Nephron (organoid): Measurements from ENCODE around the gene ARHGAP18.

Experiments
- H3K27ac Mint-ChIP-seq, 3 experiments: 2 replicates each; pipeline ENCODE4 v1.8.0; 2020; ENCODE audit warnings: mixed read lengths in 3 of 3, mild to moderate bottlenecking in 2 of 3, moderate library complexity in 1 of 3
- H3K27me3 Mint-ChIP-seq: 2 replicates; pipeline ENCODE4 v1.8.0; 2021; ENCODE audit warnings: low read depth, mild to moderate bottlenecking, moderate library complexity, mixed read lengths
- H3K36me3 Mint-ChIP-seq: 2 replicates; pipeline ENCODE4 v1.8.0; 2020; ENCODE audit warnings: low read depth, mixed read lengths
- H3K4me1 Mint-ChIP-seq: 2 replicates; pipeline ENCODE4 v1.8.0; 2020; ENCODE audit warnings: mixed read lengths
- H3K4me3 Mint-ChIP-seq, 3 experiments: 2 replicates each; pipeline ENCODE4 v1.8.0; 2020; ENCODE audit warnings: mild to moderate bottlenecking in 3 of 3, mixed read lengths in 3 of 3, moderate library complexity in 2 of 3
- H3K9me3 Mint-ChIP-seq: 2 replicates; pipeline ENCODE4 v1.8.0; 2020; ENCODE audit warnings: mixed read lengths
- TF ChIP-seq, protein P1 (sequence below), 3 experiments: fragments of 200-600 bp; sonication (generic); IDR thresholded peaks; one replicate each; pipeline ENCODE4 v1.5.0; 2021; ENCODE audit warnings: antibody characterized with exemption in 3 of 3; ENCODE audit not compliant: unreplicated experiment in 3 of 3

Gene ARHGAP18

GRCh38 chr6:129673748-129674147 lies 36.2 kb downstream of the ARHGAP18 start:
- peak overlapping the region; percentile 54 to 66 (median 57) for H3K27ac Mint-ChIP-seq
- H3K36me3 Mint-ChIP-seq: peaks cover 5% of the 10 kb centered on the region
- no peak overlapping the region for H3K4me3 Mint-ChIP-seq
- TF ChIP-seq, protein P1, sequence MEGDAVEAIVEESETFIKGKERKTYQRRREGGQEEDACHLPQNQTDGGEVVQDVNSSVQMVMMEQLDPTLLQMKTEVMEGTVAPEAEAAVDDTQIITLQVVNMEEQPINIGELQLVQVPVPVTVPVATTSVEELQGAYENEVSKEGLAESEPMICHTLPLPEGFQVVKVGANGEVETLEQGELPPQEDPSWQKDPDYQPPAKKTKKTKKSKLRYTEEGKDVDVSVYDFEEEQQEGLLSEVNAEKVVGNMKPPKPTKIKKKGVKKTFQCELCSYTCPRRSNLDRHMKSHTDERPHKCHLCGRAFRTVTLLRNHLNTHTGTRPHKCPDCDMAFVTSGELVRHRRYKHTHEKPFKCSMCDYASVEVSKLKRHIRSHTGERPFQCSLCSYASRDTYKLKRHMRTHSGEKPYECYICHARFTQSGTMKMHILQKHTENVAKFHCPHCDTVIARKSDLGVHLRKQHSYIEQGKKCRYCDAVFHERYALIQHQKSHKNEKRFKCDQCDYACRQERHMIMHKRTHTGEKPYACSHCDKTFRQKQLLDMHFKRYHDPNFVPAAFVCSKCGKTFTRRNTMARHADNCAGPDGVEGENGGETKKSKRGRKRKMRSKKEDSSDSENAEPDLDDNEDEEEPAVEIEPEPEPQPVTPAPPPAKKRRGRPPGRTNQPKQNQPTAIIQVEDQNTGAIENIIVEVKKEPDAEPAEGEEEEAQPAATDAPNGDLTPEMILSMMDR (IDR thresholded peaks at IDR 0.05; ENCODE audit: unreplicated experiment in 3 of 3): no peak
- H3K4me1 Mint-ChIP-seq: peaks cover 32% of the 10 kb centered on the region
- no peaks in the 10 kb centered on the region for H3K27me3 Mint-ChIP-seq
- no peaks in the 10 kb centered on the region for H3K9me3 Mint-ChIP-seq

- Mint-ChIP-seq H3K4me3 (no peak overlapping the region), H3K4me1 (peaks cover 38% of the 10 kb centered on the region), H3K9me3 (no peaks in the 10 kb centered on the region), H3K27ac (peak overlapping the region; percentile 54 to 66 (median 57)), H3K36me3 (peaks cover 5% of the 10 kb centered on the region), H3K27me3 (no peaks in the 10 kb centered on the region)
- TF ChIP-seq, protein P1 (IDR thresholded peaks at IDR 0.05; ENCODE audit: unreplicated experiment in 3 of 3): no peak
These were observed 36.9 kb downstream of the ARHGAP18 start for GRCh38 chr6:129672881-129673631.

DNA sequence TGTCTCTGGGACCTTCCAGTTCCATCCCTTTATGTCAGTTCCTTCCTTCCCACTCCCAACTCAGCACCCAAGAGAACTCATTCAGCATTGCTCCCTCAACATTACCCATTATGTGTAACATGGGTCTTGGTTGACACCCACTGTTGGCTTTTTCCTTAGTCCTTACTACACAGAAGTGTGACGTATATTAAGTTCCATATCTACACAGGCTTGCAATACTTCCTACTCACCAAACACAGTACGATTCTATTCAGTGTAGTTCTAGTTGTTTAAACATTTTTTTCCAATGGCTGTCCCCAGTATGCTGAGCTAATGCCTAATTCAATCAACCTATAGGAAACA lies 37.7 kb downstream of the ARHGAP18 start:
- Mint-ChIP-seq H3K36me3 (peaks cover under 1% of the 10 kb centered on the region), H3K9me3 (no peaks in the 10 kb centered on the region), H3K27ac (peak overlapping the region in 2 of 3 experiments; percentile 37 to 54), H3K27me3 (no peaks in the 10 kb centered on the region), H3K4me3 (no peak overlapping the region), H3K4me1 (peaks cover 38% of the 10 kb centered on the region)
- TF ChIP-seq, protein P1 (IDR thresholded peaks at IDR 0.05; ENCODE audit: unreplicated experiment in 3 of 3): no peak

DNA sequence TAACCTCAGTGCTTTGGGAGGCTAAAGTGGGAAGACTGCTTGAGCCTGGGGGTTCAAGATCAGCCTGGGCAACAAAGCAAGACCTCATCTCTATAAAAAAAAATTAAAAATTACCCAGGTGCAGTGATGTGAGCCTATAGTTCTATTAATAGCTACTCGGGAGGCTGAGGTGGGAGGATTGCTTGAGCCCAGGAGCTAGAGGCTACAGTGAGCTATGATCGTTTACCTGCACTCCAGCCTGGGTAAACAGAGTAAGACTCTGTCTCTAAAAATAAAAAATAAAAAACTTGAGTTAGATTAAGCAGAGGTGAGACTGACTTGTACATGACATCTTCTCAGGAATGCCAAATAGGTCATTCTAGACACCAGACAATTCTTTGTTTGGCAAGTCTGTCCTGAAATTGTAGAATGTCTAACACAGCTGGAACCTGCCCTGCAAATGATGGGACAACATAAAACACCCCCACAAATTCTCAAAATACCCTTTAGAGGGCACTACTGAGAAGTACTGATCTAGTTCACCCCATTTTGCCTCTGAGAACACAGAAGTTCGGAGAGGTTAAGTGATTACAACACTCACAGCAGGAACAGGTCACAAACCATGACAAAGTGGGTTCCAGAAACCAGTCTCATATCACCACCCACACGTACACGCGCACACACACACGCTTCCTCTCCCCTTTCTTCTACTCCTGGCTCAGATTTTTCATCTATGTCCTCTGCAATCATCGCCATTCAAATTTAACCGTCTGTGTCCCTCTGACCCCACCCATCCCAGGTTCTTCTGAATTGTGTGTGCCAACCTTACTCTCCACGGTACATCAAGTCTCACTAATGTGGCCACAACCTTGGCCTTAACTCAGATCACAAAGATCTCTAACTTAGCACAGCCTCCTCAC lies 38.3 kb downstream of the ARHGAP18 start:
- Mint-ChIP-seq H3K9me3 (no peaks in the 10 kb centered on the region), H3K4me1 (peaks cover 37% of the 10 kb centered on the region), H3K36me3 (no peaks in the 10 kb centered on the region), H3K27ac (peak overlapping the region in 2 of 3 experiments; percentile 37 to 54), H3K27me3 (no peaks in the 10 kb centered on the region), H3K4me3 (no peak overlapping the region)
- TF ChIP-seq, protein P1 (IDR thresholded peaks at IDR 0.05; ENCODE audit: unreplicated experiment in 3 of 3): no peak

DNA sequence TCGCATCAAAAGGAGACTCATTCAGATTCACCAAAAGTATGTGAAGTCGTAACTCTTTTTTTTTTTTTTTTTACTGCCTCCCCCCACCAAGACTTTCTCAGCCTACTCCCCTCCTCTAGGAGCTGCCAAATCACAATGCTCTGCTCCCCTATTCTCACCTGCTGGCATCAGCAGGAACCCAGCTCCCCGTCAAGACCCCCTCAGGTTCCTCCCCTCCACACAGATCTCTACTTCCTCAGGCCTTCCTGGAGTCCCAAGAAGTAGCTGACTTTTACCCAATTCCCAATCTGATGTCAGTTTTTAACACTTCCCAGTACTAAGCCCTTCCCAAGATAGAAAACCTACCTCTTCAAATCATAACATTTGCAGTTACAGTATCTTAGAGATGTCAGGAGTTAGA lies 39.3 kb downstream of the ARHGAP18 start:
- Mint-ChIP-seq H3K4me1 (peaks cover 37% of the 10 kb centered on the region), H3K27me3 (no peaks in the 10 kb centered on the region), H3K36me3 (no peaks in the 10 kb centered on the region), H3K9me3 (no peaks in the 10 kb centered on the region), H3K27ac (no peak overlapping the region), H3K4me3 (no peak overlapping the region)
- TF ChIP-seq, protein P1 (IDR thresholded peaks at IDR 0.05; ENCODE audit: unreplicated experiment in 3 of 3): no peak
